GM21737 (cell line): ENCODE results near the gene SLIT3.

ENCODE experiments used
- ATAC-seq: cut with Tn5 transposase; IDR thresholded peaks from one replicate; pipeline ENCODE4 v1.9.1; 2021; ENCODE audit warnings: mild to moderate bottlenecking, moderate library complexity; ENCODE audit not compliant: unreplicated experiment

The SLIT3 gene

DNA sequence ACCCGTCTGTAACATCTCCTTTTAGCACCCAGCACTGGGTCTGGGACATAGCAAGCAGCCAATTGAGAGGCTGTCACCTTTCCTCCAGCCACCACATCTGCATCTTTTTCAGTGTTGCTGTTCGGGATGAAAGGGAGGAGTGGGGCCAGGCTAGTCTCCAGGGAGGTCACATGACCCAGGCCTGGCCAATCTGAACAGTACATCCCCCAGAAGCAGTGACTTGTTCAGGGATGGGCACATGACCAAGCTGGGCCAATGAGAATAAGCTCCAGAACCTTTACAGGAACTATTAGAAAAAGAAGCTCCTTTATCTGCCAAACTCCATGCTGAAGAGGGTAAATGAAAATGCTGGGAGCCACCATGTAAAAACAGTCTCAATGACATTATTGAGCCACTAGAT is 359.0 kb downstream of the SLIT3 start:
- no peak for ATAC-seq

DNA sequence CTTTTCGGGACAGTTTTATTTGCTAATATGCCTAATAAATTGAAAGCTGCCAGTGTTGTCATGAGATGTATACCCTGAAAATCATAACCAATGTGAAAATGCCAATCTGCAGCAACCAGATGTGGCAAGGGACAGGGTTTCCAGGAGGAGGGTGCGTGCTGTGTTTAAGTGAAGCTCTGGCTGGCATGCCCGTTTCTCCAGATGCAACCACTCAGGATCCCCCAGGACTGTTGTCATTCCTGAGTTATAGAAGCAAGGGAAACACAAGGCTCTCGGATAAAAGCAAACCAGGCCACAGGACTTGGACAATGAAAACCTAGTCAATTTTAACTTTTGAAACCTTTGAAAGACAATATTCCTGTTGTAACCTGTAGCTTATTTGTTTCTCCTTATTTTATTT is 360.2 kb downstream of the SLIT3 start:
- no peak for ATAC-seq

DNA sequence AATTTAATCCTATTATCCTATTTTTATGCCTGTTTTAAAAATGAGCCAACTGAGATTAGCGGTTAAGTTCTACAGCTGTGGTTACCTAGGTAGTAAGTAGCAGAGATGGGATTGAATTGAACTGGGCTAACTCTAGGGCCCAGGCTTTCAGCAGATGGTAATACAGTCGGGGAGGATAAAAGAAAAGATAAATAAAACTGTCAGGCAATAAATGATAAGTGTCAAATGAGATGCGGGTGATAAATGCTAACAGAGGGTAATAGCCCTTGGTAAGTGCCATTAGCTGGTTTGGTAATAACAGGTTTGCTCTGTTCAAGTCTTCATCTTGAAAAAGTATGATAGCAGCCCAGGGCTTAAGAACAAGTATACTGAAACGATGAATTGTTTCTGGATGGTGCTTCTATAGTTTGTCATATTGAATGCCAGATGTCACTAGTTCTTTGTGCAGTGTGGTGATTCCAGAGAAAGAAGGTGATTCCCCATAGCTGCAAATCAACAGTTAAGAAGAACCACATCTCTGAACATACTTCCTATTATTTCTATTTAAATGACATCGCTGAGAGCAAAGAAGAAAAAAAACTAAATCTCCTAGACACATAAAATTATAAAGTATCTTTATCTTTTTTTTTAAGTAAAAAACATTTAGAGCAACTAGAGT is 360.9 kb downstream of the SLIT3 start:
- ATAC-seq: no peak

DNA sequence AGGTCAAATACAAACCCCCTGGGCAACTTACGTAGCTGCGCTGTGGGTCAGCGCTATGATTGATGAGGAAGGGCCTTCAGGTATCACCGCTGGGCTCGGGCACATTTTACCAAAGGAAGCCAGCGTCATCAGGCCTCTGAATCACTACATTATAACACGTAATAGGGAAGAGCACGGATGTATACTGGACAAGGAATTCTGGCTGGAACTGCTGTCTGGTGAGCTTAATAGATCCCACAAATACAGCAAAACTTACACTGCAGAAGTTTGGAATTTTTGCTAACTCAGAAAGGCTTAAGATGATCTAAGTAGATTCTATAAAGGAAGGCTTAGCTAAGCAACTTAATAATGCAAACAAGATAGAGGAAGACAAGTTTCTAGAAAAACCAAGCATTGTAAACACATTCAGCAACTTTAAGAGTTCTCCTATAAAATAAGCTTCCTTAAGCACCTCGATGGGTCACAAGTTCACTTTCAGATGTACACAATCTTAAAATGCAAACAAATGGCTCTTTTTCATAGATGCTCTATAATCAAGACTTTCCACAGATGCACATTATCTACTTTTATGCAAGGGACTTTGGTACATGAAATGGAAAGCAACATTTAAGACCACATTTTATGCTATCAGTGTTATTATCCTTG is 361.7 kb downstream of the SLIT3 start:
- no peak for ATAC-seq

DNA sequence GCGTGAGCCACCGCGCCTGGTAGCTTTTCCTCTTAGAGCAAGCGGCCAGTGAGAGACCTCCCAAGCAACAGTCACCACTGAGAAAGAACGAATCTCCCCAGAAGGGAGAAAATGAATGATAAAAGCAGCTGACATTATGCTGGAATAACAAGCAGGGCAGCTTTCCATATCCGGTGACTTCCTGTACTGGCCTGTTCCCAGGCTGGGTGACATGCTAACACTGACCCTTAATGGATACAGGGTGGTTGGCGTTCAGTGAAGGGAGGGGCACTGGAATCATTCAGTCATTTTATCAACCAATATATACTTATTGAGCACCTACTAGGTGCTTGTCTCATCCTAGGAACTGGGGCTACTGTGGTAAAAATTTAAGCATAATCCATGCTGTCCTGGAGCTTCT is 364.4 kb downstream of the SLIT3 start:
- ATAC-seq: no peak

DNA sequence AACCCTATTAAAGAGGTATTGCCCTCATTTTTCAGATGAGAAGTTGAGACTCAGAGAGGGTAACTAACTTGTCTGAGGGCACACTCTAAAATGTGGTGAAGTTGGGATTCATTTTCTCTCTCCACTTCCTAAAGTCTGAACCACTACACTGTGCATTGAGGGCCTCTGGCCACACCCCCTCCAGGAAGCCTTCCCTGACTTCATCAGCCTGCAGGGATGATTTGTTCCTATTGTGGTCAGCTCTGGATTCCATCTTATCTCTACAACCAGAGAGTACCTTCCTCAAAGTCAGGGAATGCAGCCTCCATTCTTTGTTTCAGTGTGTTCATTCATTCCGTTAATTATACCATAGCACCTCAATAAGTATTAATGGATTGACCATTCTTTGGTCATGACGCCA is 365.8 kb downstream of the SLIT3 start:
- no peak for ATAC-seq

DNA sequence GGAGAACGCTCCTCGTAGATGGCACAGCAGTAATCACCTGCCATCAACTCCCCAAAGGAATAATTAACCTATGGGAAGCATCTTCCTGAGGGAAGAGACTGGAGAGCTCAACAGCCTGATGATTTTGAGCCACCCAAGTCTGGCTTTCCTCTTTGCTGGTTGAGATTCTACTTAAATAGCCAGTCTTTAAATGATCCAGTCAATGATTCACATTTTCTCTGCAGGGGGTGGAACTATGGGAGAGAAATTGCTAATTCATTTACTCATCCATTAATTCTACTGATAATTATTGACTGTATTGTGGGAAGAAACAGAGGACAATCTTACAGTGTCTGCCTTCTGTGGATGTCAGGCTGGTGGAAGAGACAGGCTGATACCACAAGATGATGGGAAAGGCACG is 366.8 kb downstream of the SLIT3 start:
- no peak for ATAC-seq

DNA sequence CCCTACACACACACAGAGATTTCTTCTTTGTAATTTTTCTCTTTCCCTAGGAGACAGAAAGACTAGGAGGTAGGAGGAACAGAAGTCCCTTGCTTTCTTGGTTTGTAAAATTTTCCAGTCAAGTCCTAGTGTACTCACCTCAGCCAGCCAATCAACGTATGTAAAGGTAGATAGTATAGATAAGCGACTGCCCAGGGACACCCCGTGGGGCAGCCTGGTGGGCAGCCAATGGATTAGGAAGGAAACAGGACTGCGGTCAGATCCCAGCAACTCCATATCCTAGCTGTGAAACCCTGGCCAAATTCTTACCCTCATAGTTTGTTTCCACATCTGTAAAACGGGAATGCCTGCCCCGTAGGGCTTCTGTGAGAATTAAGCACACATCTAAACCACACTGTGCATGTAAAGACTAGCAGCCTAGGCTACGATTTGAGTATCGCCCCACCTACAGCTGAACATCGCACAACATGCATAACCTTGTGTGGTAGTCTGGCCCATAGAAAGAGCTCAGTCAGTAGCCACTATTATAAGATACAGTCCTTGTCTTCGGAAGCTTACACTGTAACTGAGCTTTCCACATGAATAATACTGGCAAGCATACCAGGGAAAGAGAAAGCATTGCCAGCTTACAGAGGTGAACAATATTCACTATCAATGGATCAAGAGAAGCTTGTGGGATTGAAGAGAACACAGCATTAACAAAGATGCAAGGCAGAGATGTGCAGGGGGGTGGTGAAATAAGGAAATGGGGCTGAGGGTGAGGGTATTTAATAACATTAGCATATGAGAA is 368.3 kb downstream of the SLIT3 start:
- ATAC-seq: no peak

DNA sequence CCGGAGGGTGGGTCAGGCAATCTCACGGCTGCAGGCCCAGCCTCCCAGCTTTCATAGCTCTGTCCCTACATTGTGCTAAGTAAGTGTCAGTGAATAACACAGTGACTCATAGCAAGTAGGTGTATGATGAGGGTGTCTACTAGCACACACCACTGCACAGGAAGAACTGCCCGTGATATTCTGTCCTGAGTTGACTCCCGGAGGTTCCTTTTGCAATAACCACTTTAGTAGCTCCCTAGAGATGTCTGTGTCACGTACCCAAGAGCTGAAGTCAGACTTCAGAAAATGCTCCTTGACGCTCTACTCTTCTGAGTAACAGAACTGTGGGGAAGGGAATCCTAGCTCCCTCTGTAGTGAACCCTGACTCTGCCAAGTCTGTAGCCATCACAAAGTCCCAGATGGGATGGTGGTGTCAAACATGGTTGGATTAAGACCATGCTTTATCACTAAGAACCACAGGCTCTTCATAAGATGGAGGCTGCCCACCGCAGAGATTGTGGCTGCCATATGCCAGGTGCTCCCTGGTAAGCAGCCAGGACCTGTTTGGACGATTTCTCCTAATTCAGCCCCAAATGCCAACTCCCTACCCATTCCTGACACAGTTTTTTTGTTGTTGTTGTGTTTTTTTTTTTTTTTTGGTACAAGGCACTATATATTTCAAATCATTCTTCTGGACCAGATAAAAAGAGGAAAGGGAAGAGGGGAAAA is 369.1 kb downstream of the SLIT3 start:
- ATAC-seq: no peak

DNA sequence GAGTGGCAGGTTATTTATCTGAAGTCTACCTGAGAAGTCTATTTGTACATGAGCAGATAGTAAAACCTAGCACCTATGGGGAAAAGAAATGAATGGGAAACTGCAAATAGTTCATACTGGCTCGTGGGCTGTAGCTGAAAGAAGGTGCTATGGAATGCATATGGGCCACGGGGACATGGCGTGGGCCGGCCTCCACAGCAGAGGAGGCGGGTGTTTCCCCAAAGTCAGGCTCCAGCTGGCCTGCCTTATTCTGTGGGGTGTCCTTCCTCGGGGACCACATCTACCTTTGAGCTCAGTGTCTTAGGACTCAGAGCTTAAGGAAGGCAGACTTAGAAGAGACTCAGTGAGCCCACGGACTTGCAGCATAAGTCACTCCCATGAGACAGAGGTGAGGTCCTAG is 371.3 kb downstream of the SLIT3 start:
- no peak for ATAC-seq

DNA sequence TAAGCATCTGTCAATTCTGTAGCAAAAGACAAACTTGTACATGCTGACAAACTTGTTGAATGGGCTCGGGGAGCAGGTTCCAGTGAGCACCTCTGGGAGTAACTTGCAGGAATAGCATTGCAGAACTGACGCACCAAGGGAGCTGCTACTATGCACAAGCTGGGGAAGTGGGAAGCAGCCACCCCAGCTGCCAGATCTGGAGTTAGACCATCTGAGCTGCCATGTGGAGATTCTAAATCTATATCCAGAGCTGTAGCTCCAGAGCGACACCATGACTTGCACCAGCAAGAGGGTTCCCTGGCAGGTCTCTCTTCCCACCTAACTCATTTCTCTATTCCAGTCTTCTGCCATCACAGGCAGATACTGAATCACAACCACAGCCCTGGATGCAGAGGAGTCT is 375.8 kb downstream of the SLIT3 start:
- no peak for ATAC-seq

DNA sequence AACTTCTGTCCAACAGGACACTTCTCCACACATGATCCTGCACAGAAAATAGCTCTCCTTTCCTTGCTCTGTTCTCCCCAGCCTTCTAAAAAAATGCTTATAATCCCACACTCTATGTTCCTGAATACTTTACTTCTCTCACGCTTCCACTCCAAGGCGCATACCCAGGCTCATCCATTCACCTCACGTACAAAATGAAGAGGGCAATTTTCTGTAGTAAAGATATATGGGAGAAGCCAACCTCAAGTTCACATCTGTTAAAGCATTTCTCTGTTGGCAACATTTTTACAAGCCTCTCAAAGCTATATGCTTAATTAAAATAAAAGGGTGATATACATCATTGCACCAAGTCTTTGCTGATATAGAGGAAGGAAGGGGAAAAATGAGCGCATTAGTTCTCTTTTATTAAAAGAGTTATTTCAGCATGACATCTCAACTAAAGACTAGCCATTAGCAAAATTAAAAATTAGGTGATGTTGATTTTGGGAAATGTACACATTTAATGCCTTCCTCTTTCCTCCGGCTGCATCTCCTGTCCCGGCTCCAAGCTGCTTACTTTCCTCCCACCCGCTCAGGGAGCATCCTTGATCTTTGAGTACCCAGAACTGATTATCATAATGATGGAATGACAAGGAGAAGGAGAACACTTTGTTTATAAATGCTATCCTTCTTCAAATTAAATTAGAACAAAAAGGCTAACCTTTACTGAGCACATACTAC is 379.6 kb downstream of the SLIT3 start:
- no peak for ATAC-seq

DNA sequence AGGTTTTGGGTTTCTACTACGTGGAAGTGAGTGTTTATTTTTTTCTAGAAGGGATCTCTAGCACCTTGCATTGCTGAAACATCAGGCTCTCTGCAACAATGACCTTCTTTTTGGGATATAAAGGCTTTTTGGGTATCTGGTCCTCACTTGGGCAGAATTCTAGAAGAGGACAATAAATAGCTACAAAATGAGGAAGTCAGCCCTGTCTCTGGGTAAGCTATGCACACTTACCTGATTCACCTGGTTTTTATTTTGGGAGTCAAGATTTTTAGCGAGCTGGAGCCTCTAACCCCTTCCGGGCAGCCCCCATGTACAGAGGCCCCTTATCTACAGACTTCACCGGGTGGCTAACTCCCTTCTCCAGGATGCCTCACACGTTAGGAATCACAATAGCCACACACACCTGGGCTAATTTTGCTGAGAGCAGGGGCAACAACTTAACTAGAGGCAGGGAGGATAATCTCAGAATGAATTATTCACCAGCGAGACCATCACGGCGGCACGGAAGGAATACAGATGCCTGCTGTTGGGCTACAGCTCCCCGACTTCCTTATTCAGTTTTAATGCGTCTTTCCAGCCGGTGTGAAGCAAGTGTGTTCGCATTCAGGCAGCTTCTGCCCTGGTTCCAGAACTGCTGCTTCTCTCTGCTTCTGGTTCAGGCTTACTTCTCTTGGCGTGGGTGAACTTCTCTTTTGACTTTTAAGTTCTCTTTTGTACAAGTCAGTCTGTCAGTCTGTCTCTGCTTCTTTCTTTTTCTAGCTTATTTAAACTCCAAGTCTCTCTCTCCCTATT is 380.7 kb downstream of the SLIT3 start:
- ATAC-seq: no peak

DNA sequence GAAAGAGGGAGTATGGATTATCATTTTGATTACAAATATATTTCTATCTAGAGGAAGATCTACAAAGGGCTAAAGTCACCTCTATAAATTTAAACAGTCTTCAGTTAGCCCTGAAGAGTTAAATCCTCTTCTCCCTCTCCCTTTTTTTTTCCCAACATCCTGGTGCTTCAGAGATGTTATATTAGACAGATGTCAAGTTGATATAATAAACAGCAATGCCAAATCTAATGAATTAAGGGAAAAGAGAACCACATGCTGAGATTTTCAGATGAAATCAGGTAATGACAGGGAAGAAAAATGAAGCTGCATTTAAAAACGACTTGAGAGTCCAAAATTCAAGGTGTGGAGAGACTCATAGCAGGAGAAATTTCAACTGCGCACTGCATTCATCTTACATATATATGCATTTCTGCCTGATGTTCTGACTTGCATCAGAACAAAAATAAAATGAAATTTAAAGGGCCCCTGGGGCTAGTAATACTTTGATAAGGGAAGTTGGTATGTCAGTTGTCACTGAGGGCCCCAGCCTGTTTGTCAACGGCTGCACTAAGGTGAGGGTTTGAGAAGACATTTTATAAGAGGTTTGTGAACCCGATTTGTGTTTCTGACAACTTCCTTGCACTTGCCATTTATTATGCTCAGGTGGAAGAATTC is 382.9 kb downstream of the SLIT3 start:
- ATAC-seq: no peak

DNA sequence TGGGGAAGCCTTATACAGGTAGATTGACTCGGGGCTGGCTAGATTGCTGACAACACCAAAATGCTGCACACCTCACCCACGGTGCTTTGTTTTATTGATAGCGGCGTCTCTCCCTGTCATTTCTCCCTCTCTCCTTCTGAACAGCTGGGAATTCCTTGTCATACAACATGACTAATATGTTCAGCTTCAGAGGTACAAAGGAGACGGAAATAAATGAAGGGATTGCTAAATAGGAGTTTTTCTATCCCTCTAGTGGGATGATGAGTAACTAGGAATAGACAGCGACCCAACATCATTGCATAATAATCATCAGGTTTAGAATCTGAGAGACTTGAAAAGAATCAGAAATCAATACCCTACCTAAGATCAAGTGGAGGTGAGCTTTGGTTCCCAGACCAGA is 384.1 kb downstream of the SLIT3 start:
- ATAC-seq: no peak

DNA sequence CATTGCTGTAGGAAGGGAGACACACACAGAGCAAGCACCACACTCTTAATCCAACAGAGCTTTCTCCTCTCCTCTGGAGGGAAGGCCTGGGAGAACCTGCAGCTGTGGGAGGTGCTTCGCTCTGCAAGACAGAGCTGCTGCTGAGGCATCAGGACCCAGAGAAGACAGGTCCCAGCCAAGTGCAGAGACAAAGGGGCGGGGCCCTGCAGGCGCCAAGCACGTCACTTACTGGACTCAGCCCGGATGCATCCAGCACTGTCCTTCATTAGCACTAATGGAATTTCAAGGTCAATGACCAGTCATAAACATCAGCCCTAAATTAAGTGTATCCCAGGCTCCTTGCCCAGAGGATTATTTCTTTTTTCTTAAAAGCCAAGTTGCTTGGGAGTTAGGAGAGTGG is 384.7 kb downstream of the SLIT3 start:
- ATAC-seq: no peak

DNA sequence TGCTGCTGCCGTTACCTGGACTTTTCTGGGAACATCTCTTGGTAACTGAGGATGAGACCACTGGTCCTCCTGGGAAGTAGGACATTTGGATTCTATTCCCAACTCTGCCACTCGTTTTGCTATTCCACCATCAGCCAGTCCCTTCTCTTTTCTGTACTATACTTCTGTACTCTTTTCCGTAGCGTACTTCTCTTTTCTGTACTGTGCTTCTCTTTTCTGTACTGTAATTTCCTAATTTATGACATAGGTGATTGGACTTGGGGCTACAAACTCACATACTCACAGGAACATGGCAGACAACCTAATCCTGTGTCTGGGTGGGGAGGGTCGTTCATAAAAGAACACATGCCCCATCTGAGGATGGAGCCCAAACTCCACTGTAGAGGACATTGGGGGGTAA is 386.4 kb downstream of the SLIT3 start:
- no peak for ATAC-seq

DNA sequence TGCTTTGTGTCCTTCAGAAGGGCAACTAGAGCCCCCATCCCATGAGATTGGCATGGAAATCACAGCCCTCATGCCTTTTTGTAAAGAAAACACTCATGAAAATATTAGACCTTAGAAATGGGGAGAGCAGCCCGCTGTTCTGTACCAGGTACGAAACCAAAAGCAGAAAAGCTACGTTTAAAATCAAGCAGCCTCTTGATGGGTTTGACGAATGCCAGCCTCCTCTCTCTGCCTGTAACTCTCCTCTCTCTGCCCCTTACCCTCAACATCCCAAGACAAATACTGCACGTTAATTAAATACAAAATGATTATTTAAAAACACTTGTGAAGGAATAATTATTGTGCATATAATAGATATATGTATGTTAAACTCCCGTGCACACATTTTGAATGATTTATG is 390.1 kb downstream of the SLIT3 start:
- no peak for ATAC-seq

DNA sequence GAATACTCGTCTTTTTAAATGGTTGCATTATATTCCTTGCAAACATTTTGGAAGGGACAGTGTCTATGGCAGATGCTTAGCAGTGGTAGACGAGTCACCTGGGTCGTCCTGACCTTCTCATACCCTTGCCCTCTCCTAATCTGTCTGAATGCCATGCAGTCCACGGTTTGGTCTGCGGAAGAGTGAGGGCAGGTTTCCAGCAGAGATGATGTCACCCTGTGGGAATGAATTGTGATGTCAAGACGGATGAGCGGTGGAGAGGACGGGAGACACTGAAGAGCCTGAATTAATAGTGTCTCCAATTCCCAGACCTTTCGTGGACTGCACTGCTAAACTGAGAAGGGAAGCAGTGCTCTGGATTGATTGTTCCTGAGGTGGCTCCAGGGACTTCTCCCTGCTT is 392.7 kb downstream of the SLIT3 start:
- no peak for ATAC-seq

DNA sequence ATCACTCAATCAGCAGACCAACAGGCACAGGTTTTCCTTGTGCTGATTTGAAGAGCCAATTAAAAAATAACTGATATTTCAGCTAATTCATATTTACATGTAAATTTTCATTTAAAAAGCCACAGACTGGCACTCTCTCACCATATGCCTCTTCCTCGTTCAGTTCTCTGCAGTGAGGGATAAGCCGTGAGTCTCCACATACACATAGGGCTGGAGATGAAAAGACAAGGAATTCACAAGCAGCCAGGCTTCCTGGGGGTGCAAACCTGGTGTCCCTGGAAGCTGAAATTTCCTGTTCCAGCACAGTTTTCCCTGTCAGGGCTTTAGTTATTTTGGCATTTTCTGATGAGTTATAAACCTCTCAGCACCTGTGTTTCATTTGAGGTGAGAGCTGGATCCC is 397.9 kb downstream of the SLIT3 start:
- no peak for ATAC-seq
